A549 (cell line): ENCODE results near the gene DAB2IP. TPM values are rescaled to one million over a fixed set of nuclear protein-coding genes. Genes with fewer than 3 reads are reported as not detected.

Experiments used
- ATAC-seq, 2 experiments: fragments of 200-7000 bp in 1 of 2; fragments of >200 bp in 1 of 2; cut with Nextera tagmentation in 1 of 2; cut with Tn5 transposase in 1 of 2; 3 replicates each; pipeline versions ENCODE4 v1.8.0 to v1.9.1; 2018 to 2020; ENCODE audit warnings: mild to moderate bottlenecking in 1 of 2, moderate library complexity in 1 of 2
- CTCF ChIA-PET: fragments of 300-600 bp; sonication (Branson Sonifier 250); formaldehyde crosslinking; extraction: SDS; loops from one replicate; lab custom pipeline; 2021; ENCODE audit warnings: antibody characterized with exemption, inconsistent platforms; lab: Yijun Ruan, JAX
- POLR2A ChIA-PET: fragments of 350-600 bp; formaldehyde crosslinking; extraction: SDS; loops from one replicate; lab custom pipeline; 2021; ENCODE audit warnings: antibody characterized with exemption, inconsistent platforms; lab: Yijun Ruan, JAX
- DNase-seq, 2 experiments: peaks; one replicate each; pipeline versions ENCODE4 v3.0.0 to v3.0.0-alpha.2; 2011 to 2016; ENCODE audit warnings: low read depth in 1 of 2, low spot score in 1 of 2
- FAIRE-seq: peaks from 2 replicates; lab custom pipeline; 2011; peaks lifted over from hg19 to GRCh38; lab: Jason Lieb, UNC
- H3K27ac ChIP-seq, 2 experiments: fragments of >200 bp; sonication (Bioruptor Twin); formaldehyde crosslinking; 3 replicates each; pipeline ENCODE4 v1.5.1; 2016 to 2017
- H3K4me1 ChIP-seq: fragments of >200 bp; sonication (Bioruptor Twin); formaldehyde crosslinking; 3 replicates; pipeline ENCODE4 v1.6.1; 2016
- H3K4me2 ChIP-seq: fragments of >200 bp; sonication (Bioruptor Twin); formaldehyde crosslinking; 3 replicates; pipeline ENCODE4 v1.6.1; 2016
- H3K4me3 ChIP-seq: fragments of >200 bp; sonication (Bioruptor Twin); formaldehyde crosslinking; 3 replicates; pipeline ENCODE4 v1.5.1; 2016
- H3K9me3 ChIP-seq: fragments of >200 bp; sonication (Bioruptor Twin); formaldehyde crosslinking; 3 replicates; pipeline ENCODE4 v1.6.1; 2016
- CBX2 ChIP-seq: fragments of 200-600 bp; sonication (generic); IDR thresholded peaks from 2 replicates; pipeline ENCODE4 v1.6.1; 2016; ENCODE audit warnings: low read depth, mild to moderate bottlenecking, borderline replicate concordance
- CEBPB ChIP-seq, 2 experiments: fragments of >200 bp in 1 of 2; sonication (Bioruptor Twin) in 1 of 2; formaldehyde crosslinking in 1 of 2; IDR thresholded peaks; 2 replicates each; pipeline ENCODE4 v1.6.1; 2012 to 2016
- CHD2 ChIP-seq: fragments of 150-350 bp; IDR thresholded peaks from 2 replicates; pipeline ENCODE4 v1.6.1; 2014; ENCODE audit warnings: low read length; ENCODE audit not compliant: partially characterized antibody
- CHD4 ChIP-seq: fragments of 200-600 bp; sonication (generic); IDR thresholded peaks from 2 replicates; pipeline ENCODE4 v1.6.1; 2016; ENCODE audit warnings: antibody characterized with exemption, mild to moderate bottlenecking, borderline replicate concordance
- CTCF ChIP-seq: fragments of >200 bp; sonication (Bioruptor Twin); formaldehyde crosslinking; IDR thresholded peaks from 3 replicates; pipeline ENCODE4 v1.5.1; 2016
- E2F6 ChIP-seq: IDR thresholded peaks from 2 replicates; pipeline ENCODE4 v1.6.1; 2012; ENCODE audit warnings: low read depth, borderline replicate concordance
- EHMT2 ChIP-seq: fragments of 200-600 bp; sonication (generic); IDR thresholded peaks from 2 replicates; pipeline ENCODE4 v1.6.1; 2016; ENCODE audit warnings: antibody characterized with exemption, low read depth, mild to moderate bottlenecking, moderate library complexity
- EP300 ChIP-seq, 2 experiments: fragments of >200 bp; sonication (Bioruptor Twin); formaldehyde crosslinking; IDR thresholded peaks; 2 replicates in 1 of 2; 3 replicates in 1 of 2; pipeline ENCODE4 v1.6.1; 2016 to 2017
- ESRRA ChIP-seq: fragments of 150-350 bp; IDR thresholded peaks from 2 replicates; pipeline ENCODE4 v1.6.1; 2014; ENCODE audit warnings: mild to moderate bottlenecking, low read length, borderline replicate concordance
- FOXS1 ChIP-seq: fragments of 250-450 bp; sonication (Bioruptor Pico); IDR thresholded peaks from 2 replicates; pipeline ENCODE4 v1.5.0; 2020; ENCODE audit warnings: mild to moderate bottlenecking, moderate library complexity
- HDAC2 ChIP-seq: fragments of 200-600 bp; sonication (generic); IDR thresholded peaks from 2 replicates; pipeline ENCODE4 v1.6.1; 2016
- HMGXB4 ChIP-seq: fragments of 250-450 bp; sonication (Bioruptor Pico); IDR thresholded peaks from 2 replicates; pipeline ENCODE4 v1.5.0; 2021; ENCODE audit warnings: mild to moderate bottlenecking, moderate library complexity, borderline replicate concordance
- HOXB13 ChIP-seq: fragments of 250-450 bp; sonication (Bioruptor Pico); IDR thresholded peaks from 2 replicates; pipeline ENCODE4 v1.5.0; 2020; ENCODE audit warnings: low read depth, mild to moderate bottlenecking, moderate library complexity
- JUN ChIP-seq, 2 experiments: fragments of >200 bp; sonication (Bioruptor Twin); formaldehyde crosslinking; IDR thresholded peaks; 2 replicates in 1 of 2; 3 replicates in 1 of 2; pipeline ENCODE4 v1.6.1; 2016 to 2017
- JUNB ChIP-seq: fragments of >200 bp; sonication (Bioruptor Twin); formaldehyde crosslinking; IDR thresholded peaks from 2 replicates; pipeline ENCODE4 v1.6.1; 2016
- KDM5A ChIP-seq: fragments of 200-600 bp; sonication (generic); IDR thresholded peaks from 2 replicates; pipeline ENCODE4 v1.6.1; 2016; ENCODE audit warnings: antibody characterized with exemption, mild to moderate bottlenecking
- MYC ChIP-seq: IDR thresholded peaks from 2 replicates; pipeline ENCODE4 v1.6.1; 2012; ENCODE audit warnings: mild to moderate bottlenecking, inconsistent platforms, low read length, improper control_type of control experiment, borderline replicate concordance
- RAD21 ChIP-seq, 2 experiments: fragments of >200 bp in 1 of 2; sonication (Bioruptor Twin) in 1 of 2; formaldehyde crosslinking in 1 of 2; IDR thresholded peaks in 1 of 2; conservative IDR thresholded peaks in 1 of 2; 2 replicates in 1 of 2; 3 replicates in 1 of 2; pipeline ENCODE4 v1.6.1; 2012 to 2018; ENCODE audit warnings: inconsistent platforms in 1 of 2
- RCOR1 ChIP-seq: fragments of 150-350 bp; IDR thresholded peaks from 2 replicates; pipeline ENCODE4 v1.6.1; 2014; ENCODE audit warnings: antibody characterized with exemption, low read length, low read depth
- RFX5 ChIP-seq: fragments of 450-650 bp; IDR thresholded peaks from 2 replicates; pipeline ENCODE4 v1.7.1; 2014; ENCODE audit warnings: antibody characterized with exemption, mild to moderate bottlenecking, moderate library complexity
- RNF2 ChIP-seq: fragments of 200-600 bp; sonication (generic); IDR thresholded peaks from 2 replicates; pipeline ENCODE4 v1.6.1; 2016; ENCODE audit warnings: low read depth, mild to moderate bottlenecking, antibody characterized with exemption, moderate library complexity, borderline replicate concordance
- SREBF2 ChIP-seq: fragments of 450-650 bp; IDR thresholded peaks from 2 replicates; pipeline ENCODE4 v1.6.1; 2014; ENCODE audit warnings: mild to moderate bottlenecking, moderate library complexity
- TP53 ChIP-seq: fragments of 250-450 bp; sonication (Bioruptor Pico); IDR thresholded peaks from 2 replicates; pipeline ENCODE4 v1.5.0; 2021; ENCODE audit warnings: mild to moderate bottlenecking, moderate library complexity
- ZFP36 ChIP-seq: fragments of 450-650 bp; IDR thresholded peaks from 2 replicates; pipeline ENCODE4 v1.6.1; 2014; ENCODE audit warnings: borderline replicate concordance; ENCODE audit not compliant: partially characterized antibody
- ZSCAN20 ChIP-seq: fragments of 250-450 bp; sonication (Bioruptor Pico); IDR thresholded peaks from 2 replicates; pipeline ENCODE4 v1.8.0; 2022; ENCODE audit warnings: mild to moderate bottlenecking, moderate library complexity
- WGBS: methylation state at CpG from one replicate; pipeline ENCODE4 v1.1.6; 2017; ENCODE audit errors: missing lambda C conversion rate; 5-methylcytosine and 5-hydroxymethylcytosine counted together
- polyA plus RNA-seq, 4 experiments: library from polyadenylated mRNA; depleted of rRNA in 3 of 4; stranded (reverse); fragments of >200 nt; fragmentation: RNase III in 1 of 4; extraction: RNeasy Plus Mini Kit Qiagen cat#74134 plus additional on column Dnase treatment in 1 of 4; gene quantifications; 2 replicates in 3 of 4; 3 replicates in 1 of 4; pipeline ENCODE4 v1.2.3, GENCODE V29; 2011 to 2017
- TF ChIP-seq, protein P1 (sequence below): fragments of >200 bp; sonication (Bioruptor Twin); formaldehyde crosslinking; IDR thresholded peaks from 2 replicates; pipeline ENCODE4 v1.6.1; 2016
- TF ChIP-seq, protein P2 (sequence below): fragments of 150-350 bp; IDR thresholded peaks from 2 replicates; pipeline ENCODE4 v1.6.1; 2014; ENCODE audit warnings: low read depth, mild to moderate bottlenecking, low read length
- TF ChIP-seq, protein P3 (sequence below): fragments of 450-650 bp; IDR thresholded peaks from 2 replicates; pipeline ENCODE4 v1.6.1; 2014; ENCODE audit warnings: antibody characterized with exemption

DAB2IP gene
- polyA plus RNA-seq, 2 of the 4 experiments (the other 2 are of a cell fraction) = 9.7 to 13.9 TPM

GRCh38 chr9:121674017-121674416 lies 22.6 kb downstream of the DAB2IP start:
- WGBS = 90% methylated on average over 8 of the region's 8 CpGs
- POLR2A ChIA-PET = no interaction called here
- DNase-seq (no peak), ATAC-seq (no peak), FAIRE-seq (no peak)
- 0 out of 6 replicates have a peak overlapping the region, but pooled peaks of 1 of the 2 experiments have one; percentile 53 for H3K27ac ChIP-seq
- CTCF ChIA-PET = interaction anchor here (1.1 to 6.8 kb wide), 9 partner anchors 11 to 127 kb away, joined by 3 to 35 read pairs (median 4); no protein-coding TSS in a partner anchor
- H3K4me3 ChIP-seq = no peak overlapping the region
- TF ChIP-seq ESRRA (no peak), RNF2 (no peak), ZSCAN20 (no peak), E2F6 (no peak), HDAC2 (no peak), MYC (no peak), RAD21 (conservative IDR thresholded peaks at IDR 0.05 in 1 of 2, IDR thresholded peaks at IDR 0.05 in 1 of 2) (no peak), CEBPB (IDR thresholded peaks at IDR 0.05) (no peak), JUN (IDR thresholded peaks at IDR 0.05) (no peak), RFX5 (no peak), KDM5A (no peak), CHD4 (no peak), JUNB (no peak), CTCF (no peak), EHMT2 (no peak)
- TF ChIP-seq, protein P1, sequence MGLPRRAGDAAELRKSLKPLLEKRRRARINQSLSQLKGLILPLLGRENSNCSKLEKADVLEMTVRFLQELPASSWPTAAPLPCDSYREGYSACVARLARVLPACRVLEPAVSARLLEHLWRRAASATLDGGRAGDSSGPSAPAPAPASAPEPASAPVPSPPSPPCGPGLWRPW = no peak
- TF ChIP-seq, protein P2, sequence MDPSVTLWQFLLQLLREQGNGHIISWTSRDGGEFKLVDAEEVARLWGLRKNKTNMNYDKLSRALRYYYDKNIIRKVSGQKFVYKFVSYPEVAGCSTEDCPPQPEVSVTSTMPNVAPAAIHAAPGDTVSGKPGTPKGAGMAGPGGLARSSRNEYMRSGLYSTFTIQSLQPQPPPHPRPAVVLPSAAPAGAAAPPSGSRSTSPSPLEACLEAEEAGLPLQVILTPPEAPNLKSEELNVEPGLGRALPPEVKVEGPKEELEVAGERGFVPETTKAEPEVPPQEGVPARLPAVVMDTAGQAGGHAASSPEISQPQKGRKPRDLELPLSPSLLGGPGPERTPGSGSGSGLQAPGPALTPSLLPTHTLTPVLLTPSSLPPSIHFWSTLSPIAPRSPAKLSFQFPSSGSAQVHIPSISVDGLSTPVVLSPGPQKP = no peak
- no peak overlapping the region for H3K4me2 ChIP-seq
- H3K4me1 ChIP-seq = peaks cover 17% of the 10 kb centered on the region; the same call in 2 of the 3 replicates
- H3K9me3 ChIP-seq = no peaks in the 10 kb centered on the region

DNA sequence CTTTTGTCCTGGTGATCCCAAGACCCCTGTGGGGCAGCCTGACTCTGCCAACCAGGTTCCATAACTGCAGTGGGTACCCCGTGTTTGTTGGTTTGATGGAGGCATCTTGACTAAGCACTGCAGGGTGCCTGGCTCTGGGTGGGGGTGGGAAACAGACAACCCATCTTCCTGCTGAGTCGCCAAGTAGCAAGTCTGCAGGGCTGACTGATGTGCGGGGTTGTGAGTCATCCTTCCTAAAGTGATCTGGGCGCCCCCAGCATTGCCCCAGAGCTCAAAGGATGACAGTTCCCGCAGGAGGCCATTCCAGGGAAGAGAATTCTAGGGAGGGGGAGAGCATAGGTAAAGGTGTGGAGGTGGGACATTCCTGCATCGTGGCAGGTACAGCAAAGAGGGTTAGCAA lies 23.5 kb downstream of the DAB2IP start:
- FAIRE-seq (no peak), ATAC-seq (peak in 1 of 2 experiments; percentile 41; a peak in 4 of 6 replicates)
- peak overlapping the region in 1 of 2 experiments; percentile 53; a peak in 3 of 6 replicates for H3K27ac ChIP-seq
- WGBS = 31% methylated on average over 5 of the region's 6 CpGs
- POLR2A ChIA-PET = no interaction called here
- H3K4me3 ChIP-seq = no peak overlapping the region
- CTCF ChIA-PET = interaction anchor here (0.8 to 6.8 kb wide), 4 partner anchors 10 to 128 kb away, joined by 3 to 35 read pairs (median 14); no protein-coding TSS in a partner anchor
- peak overlapping the region; percentile 20; the same call in 1 of the 3 replicates for H3K4me2 ChIP-seq
- no peak for TF ChIP-seq HMGXB4 (CRISPR knock-in tag)
- TF ChIP-seq ZSCAN20 = no peak
- no peak for TF ChIP-seq CTCF
- TF ChIP-seq CBX2 = no peak
- no peak for TF ChIP-seq HOXB13
- TF ChIP-seq SREBF2 = no peak
- no peak for TF ChIP-seq TP53 (CRISPR knock-in tag)
- TF ChIP-seq, protein P3, sequence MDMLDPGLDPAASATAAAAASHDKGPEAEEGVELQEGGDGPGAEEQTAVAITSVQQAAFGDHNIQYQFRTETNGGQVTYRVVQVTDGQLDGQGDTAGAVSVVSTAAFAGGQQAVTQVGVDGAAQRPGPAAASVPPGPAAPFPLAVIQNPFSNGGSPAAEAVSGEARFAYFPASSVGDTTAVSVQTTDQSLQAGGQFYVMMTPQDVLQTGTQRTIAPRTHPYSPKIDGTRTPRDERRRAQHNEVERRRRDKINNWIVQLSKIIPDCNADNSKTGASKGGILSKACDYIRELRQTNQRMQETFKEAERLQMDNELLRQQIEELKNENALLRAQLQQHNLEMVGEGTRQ = no peak
- no peak for TF ChIP-seq FOXS1 (CRISPR knock-in tag)
- no peak for TF ChIP-seq ZFP36
- TF ChIP-seq CHD2 = no peak
- no peak for TF ChIP-seq EP300 (IDR thresholded peaks at IDR 0.05)
- no peak for TF ChIP-seq RCOR1
- TF ChIP-seq, all 56 proteins: peak for 0
- peaks cover 17% of the 10 kb centered on the region; the same call in 2 of the 3 replicates for H3K4me1 ChIP-seq
- H3K9me3 ChIP-seq = no peaks in the 10 kb centered on the region
- DNase-seq = no peak
